ENCODE results near the gene SNTA1. TPM values are rescaled to one million over a fixed set of nuclear protein-coding genes. Genes with fewer than 3 reads are reported as not detected.
"Not testable (repeated sequence)": the region's sequence is repeated elsewhere in the genome, so short reads cannot be mapped to it uniquely, and the experiment has no call there.

Gene SNTA1
- total and polyA plus RNA-seq, 2 donors (not counting 1 experiment from before 2014, with no cell fraction given) = 17.2 to 46.6 TPM

GRCh38 chr20:33466303-33466646 is 22.7 kb upstream of the SNTA1 start:
- Histone ChIP-seq H3K4me1 (ENCODE audit: control insufficient read depth, extremely low read depth, insufficient read depth, low read length) (no peaks in the 10 kb centered on the region), H3K9ac (ENCODE audit: insufficient read depth, low read length) (no peak overlapping the region), H3K79me2 (ENCODE audit: control insufficient read depth, insufficient read depth, low read length) (no peaks in the 10 kb centered on the region), H3K36me3 (ENCODE audit: control insufficient read depth, insufficient read depth, low read length) (no peaks in the 10 kb centered on the region), H3K9me3 (ENCODE audit: control insufficient read depth, insufficient read depth, low read depth, low read length) (no peaks in the 10 kb centered on the region), H3K27me3 (ENCODE audit: control insufficient read depth, insufficient read depth, low read length) (no peaks in the 10 kb centered on the region), H3K4me3 (replicated peaks in 1 of 4; ENCODE audit: control extremely low read depth in 1 of 4, insufficient read depth in 1 of 4, low read depth in 3 of 4, low read length in 4 of 4) (no peak overlapping the region), H3K4me2 (ENCODE audit: extremely low read depth, insufficient read depth, low read length) (no peak overlapping the region), H2AFZ (ENCODE audit: low read length) (no peak overlapping the region), H4K20me1 (ENCODE audit: control insufficient read depth, extremely low read depth, insufficient read depth, low read length) (no peaks in the 10 kb centered on the region), H3K27ac (ENCODE audit: insufficient read depth, low read length) (no peak overlapping the region)
- no peak for DNase-seq (ENCODE audit: low read depth in 2 of 2)
- no peak for TF ChIP-seq CTCF (conservative IDR thresholded peaks at IDR 0.05 in 1 of 2, IDR thresholded peaks at IDR 0.05 in 1 of 2; ENCODE audit: low read depth in 1 of 2, low read length in 2 of 2)
- TF ChIP-seq EZH2 (IDR thresholded peaks at IDR 0.05; ENCODE audit: low read length, missing control alignments) = no peak

GRCh38 chr20:33465481-33466302 is 22.1 kb upstream of the SNTA1 start:
- H4K20me1 ChIP-seq (ENCODE audit: control insufficient read depth, extremely low read depth, insufficient read depth, low read length) = no peaks in the 10 kb centered on the region
- no peaks in the 10 kb centered on the region for H3K9me3 ChIP-seq (ENCODE audit: control insufficient read depth, insufficient read depth, low read depth, low read length)
- H3K4me3 ChIP-seq (replicated peaks in 1 of 4; ENCODE audit: control extremely low read depth in 1 of 4, insufficient read depth in 1 of 4, low read depth in 3 of 4, low read length in 4 of 4) = no peak overlapping the region
- peak in 1 of 2 donors; percentile 8 for DNase-seq (ENCODE audit: low read depth in 2 of 2)
- H3K4me1 ChIP-seq (ENCODE audit: control insufficient read depth, extremely low read depth, insufficient read depth, low read length) = no peaks in the 10 kb centered on the region
- H3K9ac ChIP-seq (ENCODE audit: insufficient read depth, low read length) = no peak overlapping the region
- H3K36me3 ChIP-seq (ENCODE audit: control insufficient read depth, insufficient read depth, low read length) = no peaks in the 10 kb centered on the region
- H3K4me2 ChIP-seq (ENCODE audit: extremely low read depth, insufficient read depth, low read length) = no peak overlapping the region
- H3K27ac ChIP-seq (ENCODE audit: insufficient read depth, low read length) = no peak overlapping the region
- no peaks in the 10 kb centered on the region for H3K27me3 ChIP-seq (ENCODE audit: control insufficient read depth, insufficient read depth, low read length)
- H2AFZ ChIP-seq (ENCODE audit: low read length) = no peak overlapping the region
- H3K79me2 ChIP-seq (ENCODE audit: control insufficient read depth, insufficient read depth, low read length) = no peaks in the 10 kb centered on the region
- no peak for TF ChIP-seq EZH2 (IDR thresholded peaks at IDR 0.05; ENCODE audit: low read length, missing control alignments)
- no peak for TF ChIP-seq CTCF (conservative IDR thresholded peaks at IDR 0.05 in 1 of 2, IDR thresholded peaks at IDR 0.05 in 1 of 2; ENCODE audit: low read depth in 1 of 2, low read length in 2 of 2)

GRCh38 chr20:33464759-33465158 is 21.2 kb upstream of the SNTA1 start:
- H3K36me3 ChIP-seq (ENCODE audit: control insufficient read depth, insufficient read depth, low read length); H3K4me2 ChIP-seq (ENCODE audit: extremely low read depth, insufficient read depth, low read length); DNase-seq (ENCODE audit: low read depth in 2 of 2); H4K20me1 ChIP-seq (ENCODE audit: control insufficient read depth, extremely low read depth, insufficient read depth, low read length); H3K4me3 ChIP-seq (replicated peaks in 1 of 4; ENCODE audit: control extremely low read depth in 1 of 4, insufficient read depth in 1 of 4, low read depth in 3 of 4, low read length in 4 of 4); H3K9ac ChIP-seq (ENCODE audit: insufficient read depth, low read length); H3K79me2 ChIP-seq (ENCODE audit: control insufficient read depth, insufficient read depth, low read length); H3K4me1 ChIP-seq (ENCODE audit: control insufficient read depth, extremely low read depth, insufficient read depth, low read length); H2AFZ ChIP-seq (ENCODE audit: low read length); H3K27me3 ChIP-seq (ENCODE audit: control insufficient read depth, insufficient read depth, low read length); H3K9me3 ChIP-seq (ENCODE audit: control insufficient read depth, insufficient read depth, low read depth, low read length); H3K27ac ChIP-seq (ENCODE audit: insufficient read depth, low read length): not testable (repeated sequence)
